ENCODE results near the gene SLCO4A1. TPM values are rescaled to one million over a fixed set of nuclear protein-coding genes. Genes with fewer than 3 reads are reported as not detected.

The SLCO4A1 gene
- total RNA-seq, 1 experiment from 2014 or later, result 48.8 TPM

DNA sequence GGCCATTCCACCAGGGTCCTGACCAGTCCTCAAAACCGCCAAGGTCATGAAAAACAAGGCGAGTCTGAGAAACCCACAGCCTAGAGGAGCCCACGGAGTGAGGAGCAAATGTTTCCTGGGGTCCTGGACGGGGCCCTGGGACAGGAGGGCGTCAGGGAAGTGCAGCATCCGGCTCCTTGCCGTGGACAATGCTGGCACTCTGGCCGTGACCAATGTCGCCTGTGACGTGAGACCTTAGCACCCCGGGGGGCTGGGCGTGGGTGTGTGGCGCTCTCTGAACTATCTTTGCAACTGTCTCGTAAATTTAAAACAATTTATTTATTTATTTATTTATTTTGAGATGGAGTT is 34.1 kb upstream of the SLCO4A1 start:
- no peak for TF ChIP-seq EZH2 (IDR thresholded peaks at IDR 0.05; ENCODE audit: borderline replicate concordance, low read depth, low read length, poor library complexity, severe bottlenecking)
- TF ChIP-seq, protein P1, sequence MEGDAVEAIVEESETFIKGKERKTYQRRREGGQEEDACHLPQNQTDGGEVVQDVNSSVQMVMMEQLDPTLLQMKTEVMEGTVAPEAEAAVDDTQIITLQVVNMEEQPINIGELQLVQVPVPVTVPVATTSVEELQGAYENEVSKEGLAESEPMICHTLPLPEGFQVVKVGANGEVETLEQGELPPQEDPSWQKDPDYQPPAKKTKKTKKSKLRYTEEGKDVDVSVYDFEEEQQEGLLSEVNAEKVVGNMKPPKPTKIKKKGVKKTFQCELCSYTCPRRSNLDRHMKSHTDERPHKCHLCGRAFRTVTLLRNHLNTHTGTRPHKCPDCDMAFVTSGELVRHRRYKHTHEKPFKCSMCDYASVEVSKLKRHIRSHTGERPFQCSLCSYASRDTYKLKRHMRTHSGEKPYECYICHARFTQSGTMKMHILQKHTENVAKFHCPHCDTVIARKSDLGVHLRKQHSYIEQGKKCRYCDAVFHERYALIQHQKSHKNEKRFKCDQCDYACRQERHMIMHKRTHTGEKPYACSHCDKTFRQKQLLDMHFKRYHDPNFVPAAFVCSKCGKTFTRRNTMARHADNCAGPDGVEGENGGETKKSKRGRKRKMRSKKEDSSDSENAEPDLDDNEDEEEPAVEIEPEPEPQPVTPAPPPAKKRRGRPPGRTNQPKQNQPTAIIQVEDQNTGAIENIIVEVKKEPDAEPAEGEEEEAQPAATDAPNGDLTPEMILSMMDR (conservative IDR thresholded peaks at IDR 0.05; ENCODE audit: low read depth, low read length), result no peak
- no TSS peak for BruUV-seq (replicated peaks)
- CTCF ChIA-PET, result no interaction called here
- Histone ChIP-seq H3K36me3 (ENCODE audit: insufficient read depth, low read length, poor library complexity, severe bottlenecking) (no peaks in the 10 kb centered on the region), H3K4me1 (ENCODE audit: insufficient read depth, low read length, poor library complexity, severe bottlenecking) (peaks cover 6% of the 10 kb centered on the region), H3K4me3 (ENCODE audit: low read depth, low read length, poor library complexity, severe bottlenecking) (no peak overlapping the region), H3K27ac (ENCODE audit: low read depth, low read length, poor library complexity, severe bottlenecking) (no peak overlapping the region), H3K9me3 (ENCODE audit: low read depth, low read length, poor library complexity, severe bottlenecking) (no peaks in the 10 kb centered on the region), H3K27me3 (replicated peaks; ENCODE audit: insufficient read depth, low read depth, low read length, poor library complexity) (no peaks in the 10 kb centered on the region)
- DNase-seq (ENCODE audit: low spot score), result no peak
- intact Hi-C loops (cut with micrococcal nuclease; ENCODE audit: unreplicated experiment), result no loop called here
- POLR2A ChIA-PET (ENCODE audit: low non-redundant PET), result no interaction called here

DNA sequence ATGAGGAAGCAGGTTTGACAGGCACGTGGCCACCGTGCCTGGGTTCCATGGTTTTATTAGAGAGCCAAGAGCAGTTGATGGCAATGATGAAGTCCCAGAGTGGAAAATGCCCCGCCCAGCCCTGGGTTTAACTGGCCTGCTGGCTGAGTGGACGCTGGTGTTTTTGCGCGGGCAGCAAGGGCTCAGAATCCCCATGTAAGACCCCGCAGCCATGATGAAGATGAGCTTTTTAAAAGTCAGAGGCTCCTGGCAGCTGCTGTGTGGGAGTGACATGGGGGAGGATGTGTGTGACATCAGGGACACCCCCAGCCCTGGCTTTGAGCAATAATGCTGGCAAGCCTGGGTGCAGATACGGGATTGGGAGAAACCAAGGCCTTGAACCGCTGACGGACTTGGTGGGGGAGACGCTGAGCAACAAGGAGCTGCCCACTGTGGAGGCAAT is 33.0 kb upstream of the SLCO4A1 start:
- Histone ChIP-seq H3K9me3 (ENCODE audit: low read depth, low read length, poor library complexity, severe bottlenecking) (no peaks in the 10 kb centered on the region), H3K4me1 (ENCODE audit: insufficient read depth, low read length, poor library complexity, severe bottlenecking) (no peaks in the 10 kb centered on the region), H3K36me3 (ENCODE audit: insufficient read depth, low read length, poor library complexity, severe bottlenecking) (no peaks in the 10 kb centered on the region), H3K4me3 (ENCODE audit: low read depth, low read length, poor library complexity, severe bottlenecking) (no peak overlapping the region), H3K27ac (ENCODE audit: low read depth, low read length, poor library complexity, severe bottlenecking) (no peak overlapping the region), H3K27me3 (replicated peaks; ENCODE audit: insufficient read depth, low read depth, low read length, poor library complexity) (no peaks in the 10 kb centered on the region)
- no peak for TF ChIP-seq EZH2 (IDR thresholded peaks at IDR 0.05; ENCODE audit: borderline replicate concordance, low read depth, low read length, poor library complexity, severe bottlenecking)
- TF ChIP-seq, protein P1 (conservative IDR thresholded peaks at IDR 0.05; ENCODE audit: low read depth, low read length), result no peak
- intact Hi-C loops (cut with micrococcal nuclease; ENCODE audit: unreplicated experiment), result no loop called here
- ChIA-PET POLR2A (ENCODE audit: low non-redundant PET) (no interaction called here), CTCF (no interaction called here)
- no TSS peak for BruUV-seq (replicated peaks)
- no peak for DNase-seq (ENCODE audit: low spot score)

DNA sequence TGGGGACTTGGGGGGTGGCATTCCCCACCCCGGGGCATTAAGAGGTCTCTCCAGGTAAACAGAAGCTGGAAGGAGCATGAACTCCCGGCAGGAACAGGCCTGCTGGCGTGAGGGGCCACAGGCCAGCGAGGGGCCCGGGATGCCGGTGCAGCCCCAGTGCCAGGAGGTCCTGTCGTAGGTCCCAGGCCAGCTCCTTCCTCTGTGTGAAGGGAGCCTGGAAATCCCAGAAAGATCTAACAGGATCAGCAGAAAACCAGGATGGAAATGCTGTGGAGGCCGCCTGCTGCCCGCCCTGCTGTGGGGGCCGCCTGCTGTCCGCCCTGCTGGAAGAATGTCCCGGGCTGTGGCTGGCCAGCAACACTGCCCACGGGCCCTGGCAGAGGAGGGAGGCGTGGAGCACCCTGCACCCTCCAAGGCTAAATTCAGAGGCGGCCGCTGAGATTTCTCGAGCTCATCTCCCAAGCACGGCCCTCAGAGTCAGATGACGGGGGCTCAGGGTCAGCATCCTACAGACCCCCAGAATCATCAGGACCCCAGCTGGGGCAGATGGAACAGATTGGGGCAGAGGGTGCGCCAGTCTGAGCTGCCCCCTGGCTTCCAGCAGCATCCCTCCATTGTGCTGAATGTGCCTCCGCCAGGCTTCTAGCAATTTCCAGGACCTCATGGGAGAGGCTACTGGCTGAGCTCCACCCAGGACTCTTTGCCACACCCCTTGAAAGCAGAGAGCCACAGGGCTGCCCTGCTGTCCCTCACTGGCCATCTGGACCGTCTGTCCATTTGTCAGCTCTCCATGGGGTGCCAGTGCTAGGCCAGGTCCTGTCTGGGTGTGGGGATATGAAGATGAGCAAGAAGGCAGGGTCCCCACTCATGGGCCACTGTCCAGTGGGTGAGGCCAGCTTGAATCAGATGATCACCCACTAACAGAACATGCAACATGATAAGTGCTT is 32.2 kb upstream of the SLCO4A1 start:
- Histone ChIP-seq H3K27me3 (replicated peaks; ENCODE audit: insufficient read depth, low read depth, low read length, poor library complexity) (no peaks in the 10 kb centered on the region), H3K4me1 (ENCODE audit: insufficient read depth, low read length, poor library complexity, severe bottlenecking) (no peaks in the 10 kb centered on the region), H3K36me3 (ENCODE audit: insufficient read depth, low read length, poor library complexity, severe bottlenecking) (no peaks in the 10 kb centered on the region), H3K9me3 (ENCODE audit: low read depth, low read length, poor library complexity, severe bottlenecking) (no peaks in the 10 kb centered on the region), H3K27ac (ENCODE audit: low read depth, low read length, poor library complexity, severe bottlenecking) (no peak overlapping the region), H3K4me3 (ENCODE audit: low read depth, low read length, poor library complexity, severe bottlenecking) (no peak overlapping the region)
- ChIA-PET CTCF (no interaction called here), POLR2A (ENCODE audit: low non-redundant PET) (no interaction called here)
- no TSS peak for BruUV-seq (replicated peaks)
- intact Hi-C loops (cut with micrococcal nuclease; ENCODE audit: unreplicated experiment), result no loop called here
- no peak for DNase-seq (ENCODE audit: low spot score)
- TF ChIP-seq, protein P1 (conservative IDR thresholded peaks at IDR 0.05; ENCODE audit: low read depth, low read length), result no peak
- no peak for TF ChIP-seq EZH2 (IDR thresholded peaks at IDR 0.05; ENCODE audit: borderline replicate concordance, low read depth, low read length, poor library complexity, severe bottlenecking)
